Activated CD8-positive, alpha-beta memory T cell treated with anti-CD3 and anti-CD28 coated beads, Interleukin-2, amount 10 ng/mL, durations not matched to agents 7 days and 5 days (primary cell): Measurements from ENCODE around the gene SLC38A4. TPM values are rescaled to one million over a fixed set of nuclear protein-coding genes. Genes with fewer than 3 reads are reported as not detected.
"Not testable (repeated sequence)": the region's sequence is repeated elsewhere in the genome, so short reads cannot be mapped to it uniquely, and the experiment has no call there.

Experiments used
- ATAC-seq: fragments of 150-1000 bp; cut with Tn5 transposase; one replicate; pipeline ENCODE4 v1.10.0; 2021; ENCODE audit warnings: moderate library complexity
- CTCF ChIA-PET: fragments of 350-600 bp; sonication (Branson Sonifier 250); formaldehyde crosslinking; loops from one replicate; lab custom pipeline; 2021; ENCODE audit warnings: antibody characterized with exemption; lab: Charles Lee
- DNase-seq: peaks from one replicate; pipeline ENCODE4 v3.0.0-alpha.2; 2020
- H3K27ac Mint-ChIP-seq: one replicate; pipeline ENCODE4 v1.8.0; 2021; ENCODE audit warnings: mild to moderate bottlenecking, mixed read lengths
- H3K27me3 Mint-ChIP-seq: one replicate; pipeline ENCODE4 v1.8.0; 2021; ENCODE audit warnings: mixed read lengths
- H3K36me3 Mint-ChIP-seq: one replicate; pipeline ENCODE4 v1.8.0; 2021; ENCODE audit warnings: mild to moderate bottlenecking, mixed read lengths
- H3K4me1 Mint-ChIP-seq: one replicate; pipeline ENCODE4 v1.8.0; 2021; ENCODE audit warnings: mixed read lengths
- H3K4me3 Mint-ChIP-seq: one replicate; pipeline ENCODE4 v1.8.0; 2021; ENCODE audit warnings: mild to moderate bottlenecking, moderate library complexity, mixed read lengths
- H3K9me3 Mint-ChIP-seq: one replicate; pipeline ENCODE4 v1.8.0; 2022; ENCODE audit warnings: low read depth, mixed read lengths
- total RNA-seq, 2 experiments: library from RNA; stranded (reverse); gene quantifications; one replicate each; pipeline ENCODE4 v1.2.3, GENCODE V29; 2021

SLC38A4 gene
- total RNA-seq = not detected

- H3K36me3 Mint-ChIP-seq = no peaks in the 10 kb centered on the region
- ATAC-seq (no peak), DNase-seq (no peak)
- H3K4me3 Mint-ChIP-seq = no peak within 1 kb of the TSS
- H3K4me1 Mint-ChIP-seq = no peaks in the 10 kb centered on the region
- H3K9me3 Mint-ChIP-seq = no peaks in the 10 kb centered on the region
- peaks cover 67% of the 10 kb centered on the region for H3K27me3 Mint-ChIP-seq
- no peak within 1 kb of the TSS for H3K27ac Mint-ChIP-seq
- CTCF ChIA-PET = no interaction called here
Observed at GRCh38 chr12:46825591-46826414, at the start of gene SLC38A4. Gene SLC38A4, minus strand, starts transcription at chr12:46825997. Its CDS starts 32,926 bp downstream, at chr12:46793071.

- H3K9me3 Mint-ChIP-seq = peaks cover 2% of the 10 kb centered on the region
- H3K4me1 Mint-ChIP-seq = no peaks in the 10 kb centered on the region
- H3K27me3 Mint-ChIP-seq = peaks cover 17% of the 10 kb centered on the region
- CTCF ChIA-PET = no interaction called here
- H3K36me3 Mint-ChIP-seq = no peaks in the 10 kb centered on the region
- ATAC-seq = no peak
- no peak overlapping the region for H3K27ac Mint-ChIP-seq
- no peak for DNase-seq
- H3K4me3 Mint-ChIP-seq = no peak overlapping the region
Observed at GRCh38 chr12:46875095-46875494, 49.3 kb upstream of the SLC38A4 start.

GRCh38 chr12:46874642-46875041 lies 48.8 kb upstream of the SLC38A4 start:
- H3K4me1 Mint-ChIP-seq = no peaks in the 10 kb centered on the region
- peaks cover 13% of the 10 kb centered on the region for H3K27me3 Mint-ChIP-seq
- no peaks in the 10 kb centered on the region for H3K36me3 Mint-ChIP-seq
- DNase-seq = no peak
- ATAC-seq = no peak
- peaks cover 2% of the 10 kb centered on the region for H3K9me3 Mint-ChIP-seq
- H3K27ac Mint-ChIP-seq = no peak overlapping the region
- H3K4me3 Mint-ChIP-seq = no peak overlapping the region
- CTCF ChIA-PET = no interaction called here

GRCh38 chr12:46872135-46872534 lies 46.3 kb upstream of the SLC38A4 start:
- Mint-ChIP-seq H3K4me1 (no peaks in the 10 kb centered on the region), H3K4me3 (no peak overlapping the region), H3K9me3 (no peaks in the 10 kb centered on the region), H3K27ac (no peak overlapping the region), H3K27me3 (peaks cover 3% of the 10 kb centered on the region), H3K36me3 (no peaks in the 10 kb centered on the region)
- CTCF ChIA-PET = no interaction called here
- no peak for ATAC-seq
- no peak for DNase-seq

- Mint-ChIP-seq H3K27ac (no peak overlapping the region), H3K4me3 (no peak overlapping the region), H3K4me1 (no peaks in the 10 kb centered on the region), H3K27me3 (peaks cover 3% of the 10 kb centered on the region), H3K9me3 (peaks cover 2% of the 10 kb centered on the region), H3K36me3 (no peaks in the 10 kb centered on the region)
- CTCF ChIA-PET = no interaction called here
- DNase-seq = no peak
- ATAC-seq = no peak
Observed at GRCh38 chr12:46865311-46865710, 39.5 kb upstream of the SLC38A4 start.

GRCh38 chr12:46858368-46858767 lies 32.6 kb upstream of the SLC38A4 start:
- H3K27me3 Mint-ChIP-seq = no peaks in the 10 kb centered on the region
- H3K27ac Mint-ChIP-seq = no peak overlapping the region
- no peak overlapping the region for H3K4me3 Mint-ChIP-seq
- CTCF ChIA-PET = interaction anchor here (1.3 kb wide), 1 partner anchor 15 kb away, joined by 3 read pairs; no protein-coding TSS in a partner anchor
- no peaks in the 10 kb centered on the region for H3K4me1 Mint-ChIP-seq
- ATAC-seq (no peak), DNase-seq (no peak)
- peaks cover 13% of the 10 kb centered on the region for H3K9me3 Mint-ChIP-seq
- no peaks in the 10 kb centered on the region for H3K36me3 Mint-ChIP-seq

- CTCF ChIA-PET = no interaction called here
- DNase-seq (no peak), ATAC-seq (no peak)
- Mint-ChIP-seq H3K27ac (no peak overlapping the region), H3K4me1 (no peaks in the 10 kb centered on the region), H3K27me3 (no peaks in the 10 kb centered on the region), H3K4me3 (no peak overlapping the region), H3K36me3 (no peaks in the 10 kb centered on the region), H3K9me3 (peaks cover 13% of the 10 kb centered on the region)
Observed at GRCh38 chr12:46857486-46857885, 31.7 kb upstream of the SLC38A4 start.

GRCh38 chr12:46855760-46856159 lies 30.0 kb upstream of the SLC38A4 start:
- H3K36me3 Mint-ChIP-seq = no peaks in the 10 kb centered on the region

GRCh38 chr12:46854188-46854587 lies 28.4 kb upstream of the SLC38A4 start:
- DNase-seq, CTCF ChIA-PET, ATAC-seq, H3K4me1 Mint-ChIP-seq, H3K4me3 Mint-ChIP-seq, H3K36me3 Mint-ChIP-seq, H3K27ac Mint-ChIP-seq: not testable (repeated sequence)
- H3K27me3 Mint-ChIP-seq = peaks cover 11% of the 10 kb centered on the region
- H3K9me3 Mint-ChIP-seq = peaks cover 12% of the 10 kb centered on the region

More at GRCh38 chr12:46855760-46856159, 30.0 kb upstream of the SLC38A4 start:
- no peak overlapping the region for H3K4me3 Mint-ChIP-seq
- no peak for ATAC-seq
- no peaks in the 10 kb centered on the region for H3K4me1 Mint-ChIP-seq
- no peak for DNase-seq
- H3K27ac Mint-ChIP-seq = no peak overlapping the region
- H3K27me3 Mint-ChIP-seq = peaks cover 6% of the 10 kb centered on the region
- CTCF ChIA-PET = no interaction called here
- peaks cover 13% of the 10 kb centered on the region for H3K9me3 Mint-ChIP-seq

GRCh38 chr12:46848792-46849191 lies 23.0 kb upstream of the SLC38A4 start:
- DNase-seq, ATAC-seq, H3K27ac Mint-ChIP-seq, H3K4me1 Mint-ChIP-seq, H3K9me3 Mint-ChIP-seq, H3K36me3 Mint-ChIP-seq, H3K4me3 Mint-ChIP-seq, CTCF ChIA-PET: not testable (repeated sequence)
- H3K27me3 Mint-ChIP-seq = peaks cover 11% of the 10 kb centered on the region

- DNase-seq = no peak
- Mint-ChIP-seq H3K36me3 (no peaks in the 10 kb centered on the region), H3K27me3 (peaks cover 11% of the 10 kb centered on the region), H3K4me3 (no peak overlapping the region), H3K9me3 (peaks cover 6% of the 10 kb centered on the region), H3K27ac (no peak overlapping the region), H3K4me1 (no peaks in the 10 kb centered on the region)
- ATAC-seq = no peak
- CTCF ChIA-PET = no interaction called here
Observed at GRCh38 chr12:46847001-46847400, 21.2 kb upstream of the SLC38A4 start.

GRCh38 chr12:46843811-46844210 lies 18.0 kb upstream of the SLC38A4 start:
- H3K4me1 Mint-ChIP-seq = no peaks in the 10 kb centered on the region
- CTCF ChIA-PET = no interaction called here
- no peak for ATAC-seq
- H3K4me3 Mint-ChIP-seq = no peak overlapping the region
- H3K36me3 Mint-ChIP-seq = no peaks in the 10 kb centered on the region
- no peak for DNase-seq
- H3K27ac Mint-ChIP-seq = no peak overlapping the region
- H3K9me3 Mint-ChIP-seq = peaks cover 3% of the 10 kb centered on the region
- peaks cover 6% of the 10 kb centered on the region for H3K27me3 Mint-ChIP-seq

- ATAC-seq (no peak), DNase-seq (no peak)
- Mint-ChIP-seq H3K27me3 (peaks cover 11% of the 10 kb centered on the region), H3K4me1 (no peaks in the 10 kb centered on the region), H3K9me3 (peaks cover under 1% of the 10 kb centered on the region), H3K36me3 (no peaks in the 10 kb centered on the region), H3K4me3 (no peak overlapping the region), H3K27ac (no peak overlapping the region)
- CTCF ChIA-PET = no interaction called here
Observed at GRCh38 chr12:46841891-46842290, 16.1 kb upstream of the SLC38A4 start.

- CTCF ChIA-PET = no interaction called here
- H3K4me3 Mint-ChIP-seq = no peak overlapping the region
- H3K27me3 Mint-ChIP-seq = peaks cover 22% of the 10 kb centered on the region
- ATAC-seq (no peak), DNase-seq (no peak)
- no peaks in the 10 kb centered on the region for H3K36me3 Mint-ChIP-seq
- H3K27ac Mint-ChIP-seq = no peak overlapping the region
- no peaks in the 10 kb centered on the region for H3K4me1 Mint-ChIP-seq
- H3K9me3 Mint-ChIP-seq = no peaks in the 10 kb centered on the region
Observed at GRCh38 chr12:46839964-46840363, 14.2 kb upstream of the SLC38A4 start.
